Testis (tissue), 2 donors: Measurements from ENCODE around the gene MINAR2.

Source experiments
- POLR2A ChIP-seq: fragments of 450-650 bp; IDR thresholded peaks from one replicate; pipeline ENCODE4 v1.6.1; 2017; ENCODE audit warnings: antibody characterized with exemption, mild to moderate bottlenecking, moderate library complexity
- TF ChIP-seq, protein P1 (sequence below), 3 experiments: fragments of 450-650 bp in 2 of 3; fragments of 200-600 bp in 1 of 3; sonication (generic) in 1 of 3; IDR thresholded peaks; one replicate each; pipeline ENCODE4 v1.5.1; 2016 to 2019; ENCODE audit warnings: antibody characterized with exemption in 3 of 3, mild to moderate bottlenecking in 2 of 3, moderate library complexity in 1 of 3

DNA sequence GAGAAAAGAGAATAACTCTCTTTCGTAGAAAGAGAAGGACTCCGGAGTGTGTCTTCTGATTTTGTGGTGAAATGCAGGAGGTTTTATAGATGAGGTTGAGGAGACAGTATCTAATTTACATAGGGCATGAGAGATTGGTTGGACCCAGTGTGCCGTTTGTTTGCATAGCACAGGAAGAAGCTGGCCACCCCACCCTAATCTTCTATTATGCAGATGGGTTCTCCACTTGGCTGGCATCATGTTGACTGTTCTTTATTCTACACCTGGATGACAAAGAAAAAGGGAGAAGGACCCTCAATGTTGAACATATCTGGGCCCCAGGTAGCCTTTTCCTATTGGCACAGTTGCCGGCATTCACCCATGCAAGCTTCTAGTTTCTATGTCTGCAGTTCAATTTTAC lies 23.2 kb upstream of the MINAR2 start:
- no peak for TF ChIP-seq POLR2A
- TF ChIP-seq, protein P1, sequence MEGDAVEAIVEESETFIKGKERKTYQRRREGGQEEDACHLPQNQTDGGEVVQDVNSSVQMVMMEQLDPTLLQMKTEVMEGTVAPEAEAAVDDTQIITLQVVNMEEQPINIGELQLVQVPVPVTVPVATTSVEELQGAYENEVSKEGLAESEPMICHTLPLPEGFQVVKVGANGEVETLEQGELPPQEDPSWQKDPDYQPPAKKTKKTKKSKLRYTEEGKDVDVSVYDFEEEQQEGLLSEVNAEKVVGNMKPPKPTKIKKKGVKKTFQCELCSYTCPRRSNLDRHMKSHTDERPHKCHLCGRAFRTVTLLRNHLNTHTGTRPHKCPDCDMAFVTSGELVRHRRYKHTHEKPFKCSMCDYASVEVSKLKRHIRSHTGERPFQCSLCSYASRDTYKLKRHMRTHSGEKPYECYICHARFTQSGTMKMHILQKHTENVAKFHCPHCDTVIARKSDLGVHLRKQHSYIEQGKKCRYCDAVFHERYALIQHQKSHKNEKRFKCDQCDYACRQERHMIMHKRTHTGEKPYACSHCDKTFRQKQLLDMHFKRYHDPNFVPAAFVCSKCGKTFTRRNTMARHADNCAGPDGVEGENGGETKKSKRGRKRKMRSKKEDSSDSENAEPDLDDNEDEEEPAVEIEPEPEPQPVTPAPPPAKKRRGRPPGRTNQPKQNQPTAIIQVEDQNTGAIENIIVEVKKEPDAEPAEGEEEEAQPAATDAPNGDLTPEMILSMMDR (IDR thresholded peaks at IDR 0.05), result no peak
